Liver (tissue), 9 donors: ENCODE data around the gene DPPA4. TPM values are rescaled to one million over a fixed set of nuclear protein-coding genes. Genes with fewer than 3 reads are reported as not detected.
"Not testable (repeated sequence)": the region's sequence is repeated elsewhere in the genome, so short reads cannot be mapped to it uniquely, and the experiment has no call there.

Source experiments
- DNase-seq: peaks from one replicate; pipeline ENCODE4 v3.0.0-alpha.2; 2017; ENCODE audit warnings: low spot score
- H3K27ac ChIP-seq, 2 donors: one replicate each; pipeline ENCODE4 v1.7.0; 2013; ENCODE audit warnings: inconsistent platforms in 2 of 2, low read length in 2 of 2, control low read depth in 1 of 2, low read depth in 1 of 2, mild to moderate bottlenecking in 1 of 2
- H3K27me3 ChIP-seq, 4 donors: one replicate each; pipeline versions ENCODE4 v1.6.1 to v1.7.0; 2013; ENCODE audit warnings: low read length in 3 of 4, inconsistent platforms in 1 of 4, mild to moderate bottlenecking in 1 of 4, moderate library complexity in 1 of 4; ENCODE audit not compliant: control insufficient read depth in 4 of 4, insufficient read depth in 4 of 4
- H3K36me3 ChIP-seq, 4 donors: one replicate each; pipeline versions ENCODE4 v1.6.1 to v1.7.0; 2013; ENCODE audit warnings: low read length in 3 of 4, mild to moderate bottlenecking in 3 of 4, low read depth in 1 of 4, moderate library complexity in 1 of 4; ENCODE audit not compliant: control insufficient read depth in 4 of 4, insufficient read depth in 3 of 4
- H3K4me1 ChIP-seq, 4 donors: one replicate each; pipeline versions ENCODE4 v1.6.1 to v1.7.0; 2013; ENCODE audit warnings: low read length in 3 of 4, mild to moderate bottlenecking in 3 of 4, moderate library complexity in 1 of 4; ENCODE audit not compliant: control insufficient read depth in 4 of 4, insufficient read depth in 4 of 4
- H3K4me3 ChIP-seq, 3 donors: one replicate each; pipeline versions ENCODE4 v1.6.1 to v1.7.0; 2013; ENCODE audit warnings: low read length in 3 of 3, control low read depth in 1 of 3, low read depth in 1 of 3, mild to moderate bottlenecking in 1 of 3
- H3K9ac ChIP-seq, 2 donors: one replicate each; pipeline ENCODE4 v1.7.0; 2013; ENCODE audit warnings: low read length in 2 of 2, mild to moderate bottlenecking in 2 of 2, moderate library complexity in 2 of 2, control low read depth in 1 of 2, low read depth in 1 of 2
- H3K9me3 ChIP-seq, 4 donors: one replicate each; pipeline versions ENCODE4 v1.6.1 to v1.7.0; 2013; ENCODE audit warnings: low read length in 3 of 4; ENCODE audit not compliant: control insufficient read depth in 4 of 4
- ATF3 ChIP-seq: IDR thresholded peaks from 2 replicates; pipeline ENCODE4 v1.6.1; 2016; ENCODE audit warnings: antibody characterized with exemption
- CTCF ChIP-seq: fragments of 150-350 bp; IDR thresholded peaks from 2 replicates; pipeline ENCODE4 v1.5.1; 2017; ENCODE audit warnings: improper control_type of control experiment, low read depth, low read length; ENCODE audit not compliant: missing input control
- EGR1 ChIP-seq, 2 donors: IDR thresholded peaks; 2 replicates each; pipeline ENCODE4 v1.6.1; 2016 to 2018; ENCODE audit warnings: antibody characterized with exemption in 2 of 2, low read depth in 2 of 2
- FOXA1 ChIP-seq: IDR thresholded peaks from 2 replicates; pipeline ENCODE4 v1.6.1; 2016; ENCODE audit warnings: antibody characterized with exemption
- FOXA2 ChIP-seq: IDR thresholded peaks from 2 replicates; pipeline ENCODE4 v1.6.1; 2016; ENCODE audit warnings: antibody characterized with exemption
- GABPA ChIP-seq, 2 donors: IDR thresholded peaks in 1 of 2; conservative IDR thresholded peaks in 1 of 2; 2 replicates each; pipeline ENCODE4 v1.6.1; 2016; ENCODE audit warnings: antibody characterized with exemption in 2 of 2, mild to moderate bottlenecking in 1 of 2, moderate library complexity in 1 of 2
- HNF4A ChIP-seq, 2 donors: conservative IDR thresholded peaks; 2 replicates each; pipeline ENCODE4 v1.6.1; 2016; ENCODE audit warnings: antibody characterized with exemption in 2 of 2, mild to moderate bottlenecking in 2 of 2
- HNF4G ChIP-seq: IDR thresholded peaks from 2 replicates; pipeline ENCODE4 v1.6.1; 2016; ENCODE audit warnings: antibody characterized with exemption
- JUND ChIP-seq, 2 donors: IDR thresholded peaks; 2 replicates each; pipeline ENCODE4 v1.6.1; 2016; ENCODE audit warnings: antibody characterized with exemption in 2 of 2
- MAX ChIP-seq: IDR thresholded peaks from 2 replicates; pipeline ENCODE4 v1.6.1; 2016; ENCODE audit warnings: antibody characterized with exemption
- NR2F2 ChIP-seq: IDR thresholded peaks from 2 replicates; pipeline ENCODE4 v1.6.1; 2016; ENCODE audit warnings: antibody characterized with exemption
- RAD21 ChIP-seq, 2 donors: IDR thresholded peaks; 2 replicates each; pipeline ENCODE4 v1.6.1; 2016; ENCODE audit warnings: antibody characterized with exemption in 2 of 2, mild to moderate bottlenecking in 2 of 2
- REST ChIP-seq: IDR thresholded peaks from 2 replicates; pipeline ENCODE4 v1.6.1; 2016; ENCODE audit warnings: antibody characterized with exemption, mild to moderate bottlenecking
- RXRA ChIP-seq, 2 donors: IDR thresholded peaks; 2 replicates each; pipeline ENCODE4 v1.6.1; 2017 to 2018; ENCODE audit warnings: antibody characterized with exemption in 2 of 2, mild to moderate bottlenecking in 1 of 2
- SP1 ChIP-seq: IDR thresholded peaks from 2 replicates; pipeline ENCODE4 v1.6.1; 2018; ENCODE audit warnings: antibody characterized with exemption, mild to moderate bottlenecking
- TAF1 ChIP-seq: conservative IDR thresholded peaks from 2 replicates; pipeline ENCODE4 v1.6.1; 2016; ENCODE audit warnings: antibody characterized with exemption, mild to moderate bottlenecking
- YY1 ChIP-seq: IDR thresholded peaks from 2 replicates; pipeline ENCODE4 v1.6.1; 2016; ENCODE audit warnings: antibody characterized with exemption, mild to moderate bottlenecking
- ZBTB33 ChIP-seq: IDR thresholded peaks from 2 replicates; pipeline ENCODE4 v1.6.1; 2016; ENCODE audit warnings: antibody characterized with exemption
- WGBS: extraction: QIAGEN DNeasy Blood & Tissue Kit; methylation state at CpG from one replicate; pipeline ENCODE4 v1.1.7; 2013; 5-methylcytosine and 5-hydroxymethylcytosine counted together
- polyA plus RNA-seq, 2 donors: library from polyadenylated mRNA; stranded (reverse) in 1 of 2; unstranded in 1 of 2; fragments of 200-250 nt in 1 of 2; fragments of >200 nt in 1 of 2; fragmentation: Nextera tagmentation in 1 of 2; extraction: Ambion mirVana in 1 of 2; gene quantifications; one replicate each; pipeline versions ENCODE4 v1.2.1 to v1.2.3, GENCODE V29; 2013 to 2015
- total RNA-seq, 2 donors: library from RNA; depleted of rRNA; stranded (reverse); fragments of >200 nt; gene quantifications; one replicate each; pipeline ENCODE4 v1.2.3, GENCODE V29; 2014
- donor health status: healthy.
- donor health status: healthy.
- donor health status: healthy.
- donor health status: healthy.
- donor health status: healthy.

DPPA4 gene
- total and polyA plus RNA-seq, 4 donors = 0.12 to 3.1 (median 0.28) TPM

GRCh38 chr3:109375975-109376374 is 38.6 kb upstream of the DPPA4 start:
- no peak for DNase-seq
- H3K27me3 ChIP-seq = no peaks in the 10 kb centered on the region
- H3K9me3 ChIP-seq = no peaks in the 10 kb centered on the region
- H3K36me3 ChIP-seq = no peaks in the 10 kb centered on the region
- TF ChIP-seq HNF4G (no peak), RXRA (IDR thresholded peaks at IDR 0.05) (no peak), MAX (no peak), ATF3 (no peak), HNF4A (conservative IDR thresholded peaks at IDR 0.05) (no peak), CTCF (no peak), FOXA1 (no peak), JUND (IDR thresholded peaks at IDR 0.05) (no peak), ZBTB33 (no peak), FOXA2 (no peak), TAF1 (no peak), GABPA (IDR thresholded peaks at IDR 0.05 in 1 of 2, conservative IDR thresholded peaks at IDR 0.05 in 1 of 2) (no peak), EGR1 (IDR thresholded peaks at IDR 0.05; ENCODE audit: low read depth in 2 of 2) (no peak), SP1 (no peak), NR2F2 (no peak), REST (no peak), RAD21 (IDR thresholded peaks at IDR 0.05) (no peak), YY1 (no peak)
- no peak overlapping the region for H3K9ac ChIP-seq
- WGBS = 77% methylated on average over 3 of the region's 3 CpGs
- peaks cover 0 to 4% (median 1%) of the 10 kb centered on the region in 4 donors for H3K4me1 ChIP-seq
- H3K27ac ChIP-seq = no peak overlapping the region
- no peak overlapping the region for H3K4me3 ChIP-seq

GRCh38 chr3:109374434-109374833 is 37.1 kb upstream of the DPPA4 start:
- H3K4me1 ChIP-seq, H3K4me3 ChIP-seq, DNase-seq, H3K9me3 ChIP-seq, H3K9ac ChIP-seq, H3K27ac ChIP-seq, H3K36me3 ChIP-seq, H3K27me3 ChIP-seq: not testable (repeated sequence)
- 96% methylated on average over 4 of the region's 4 CpGs for WGBS
